GM12878 (cell line): ENCODE data around the gene IFNK. TPM values are rescaled to one million over a fixed set of nuclear protein-coding genes. Genes with fewer than 3 reads are reported as not detected.

Experiments
- ATAC-seq: fragments of 200-7000 bp; cut with Tn5 transposase; 3 replicates; pipeline ENCODE4 v1.9.1; 2020; ENCODE audit warnings: mild to moderate bottlenecking, moderate library complexity
- BruUV-seq: library from RNA; stranded (reverse); fragments of 400-500 nt; replicated peaks from 2 replicates; lab custom pipeline; 2021; lab: Mats Ljungman, UMichigan
- CTCF ChIA-PET: fragments of 300-600 bp; sonication (Branson Sonifier 250); formaldehyde crosslinking; extraction: SDS; loops from one replicate; lab custom pipeline; 2021; ENCODE audit warnings: inconsistent platforms; lab: Yijun Ruan, JAX
- POLR2A ChIA-PET: fragments of 350-600 bp; formaldehyde crosslinking; extraction: SDS; loops from one replicate; lab custom pipeline; 2021; ENCODE audit warnings: inconsistent platforms; lab: Charles Lee
- RAD21 ChIA-PET: fragments of 300-600 bp; sonication (Branson Sonifier 250); formaldehyde crosslinking; loops from one replicate; lab custom pipeline; 2023; ENCODE audit warnings: antibody characterized with exemption; ENCODE audit not compliant: unreplicated experiment; lab: Charles Lee
- SMC1A ChIA-PET: fragments of 300-600 bp; sonication (Branson Sonifier 250); formaldehyde crosslinking; loops from one replicate; lab custom pipeline; 2023; ENCODE audit not compliant: unreplicated experiment, uncharacterized antibody; lab: Charles Lee
- DNase-seq: peaks from one replicate; pipeline ENCODE4 v3.0.0-alpha.2; 2011; ENCODE audit warnings: low read depth, low spot score
- FAIRE-seq: peaks from 3 replicates; lab custom pipeline; 2011; peaks lifted over from hg19 to GRCh38; lab: Jason Lieb, UNC
- H2AFZ ChIP-seq: 2 replicates; pipeline ENCODE4 v1.6.0; 2011; ENCODE audit warnings: low read depth, low read length, control low read depth; ENCODE audit not compliant: control insufficient read depth
- H3K27ac ChIP-seq: 2 replicates; pipeline ENCODE4 v1.5.1; 2011; ENCODE audit warnings: control low read depth; ENCODE audit not compliant: control insufficient read depth, insufficient read depth
- H3K27me3 ChIP-seq, 2 experiments: replicated peaks in 1 of 2; 2 replicates each; pipeline versions ENCODE4 v1.6.0 to v1.6.1; 2011; ENCODE audit warnings: low read length in 1 of 2; ENCODE audit not compliant: control insufficient read depth in 2 of 2, insufficient read depth in 2 of 2
- H3K36me3 ChIP-seq, 2 experiments: 2 replicates each; pipeline ENCODE4 v1.5.1; 2011; ENCODE audit warnings: low read length in 1 of 2; ENCODE audit not compliant: control insufficient read depth in 2 of 2, insufficient read depth in 2 of 2
- H3K4me1 ChIP-seq: 2 replicates; pipeline ENCODE4 v1.6.1; 2011; ENCODE audit warnings: mild to moderate bottlenecking, low read length, moderate library complexity, mixed read lengths; ENCODE audit not compliant: control insufficient read depth, insufficient read depth
- H3K4me2 ChIP-seq: 2 replicates; pipeline ENCODE4 v1.6.0; 2011; ENCODE audit warnings: control low read depth; ENCODE audit not compliant: control insufficient read depth, insufficient read depth
- H3K4me3 ChIP-seq: fragments of 200-600 bp; sonication (generic); 2 replicates; pipeline ENCODE4 v1.5.1; 2016
- H3K79me2 ChIP-seq: 2 replicates; pipeline ENCODE4 v1.6.0; 2011; ENCODE audit warnings: low read length; ENCODE audit not compliant: control insufficient read depth, insufficient read depth
- H3K9ac ChIP-seq: 2 replicates; pipeline ENCODE4 v1.8.0; 2011; ENCODE audit warnings: low read length, control low read depth, mixed read lengths; ENCODE audit not compliant: control insufficient read depth, insufficient read depth
- H3K9me3 ChIP-seq: replicated peaks from 3 replicates; pipeline ENCODE4 v1.5.1; 2011; ENCODE audit warnings: mild to moderate bottlenecking, low read length; ENCODE audit not compliant: control insufficient read depth, insufficient read depth
- H4K20me1 ChIP-seq: 2 replicates; pipeline ENCODE4 v1.6.0; 2011; ENCODE audit not compliant: control insufficient read depth, insufficient read depth
- BHLHE40 ChIP-seq, 2 experiments: fragments of 450-650 bp in 1 of 2; IDR thresholded peaks; 2 replicates each; pipeline ENCODE4 v1.6.1; 2011 to 2017; ENCODE audit warnings: low read depth in 2 of 2, borderline replicate concordance in 1 of 2, improper control_type of control experiment in 1 of 2, low read length in 1 of 2, mild to moderate bottlenecking in 1 of 2
- CHD2 ChIP-seq: IDR thresholded peaks from 2 replicates; pipeline ENCODE4 v1.6.1; 2011; ENCODE audit warnings: low read depth, low read length, improper control_type of control experiment, borderline replicate concordance
- CREB1 ChIP-seq: IDR thresholded peaks from 2 replicates; pipeline ENCODE4 v1.6.1; 2012; ENCODE audit warnings: low read depth, mild to moderate bottlenecking, inconsistent platforms
- CREM ChIP-seq: IDR thresholded peaks from 2 replicates; pipeline ENCODE4 v1.6.1; 2014; ENCODE audit warnings: antibody characterized with exemption, low read depth
- NFXL1 ChIP-seq: fragments of 450-650 bp; IDR thresholded peaks from 2 replicates; pipeline ENCODE4 v1.6.1; 2017; ENCODE audit warnings: antibody characterized with exemption, mild to moderate bottlenecking, borderline replicate concordance
- NFYB ChIP-seq: IDR thresholded peaks from 2 replicates; pipeline ENCODE4 v1.6.1; 2011; ENCODE audit warnings: low read depth, mild to moderate bottlenecking, low read length, improper control_type of control experiment, moderate library complexity; ENCODE audit not compliant: insufficient read depth
- PBX3 ChIP-seq: IDR thresholded peaks from 2 replicates; pipeline ENCODE4 v1.6.1; 2011; ENCODE audit warnings: mild to moderate bottlenecking, low read depth, low read length, moderate library complexity; ENCODE audit not compliant: insufficient replicate concordance
- PML ChIP-seq: IDR thresholded peaks from 2 replicates; pipeline ENCODE4 v1.6.1; 2012; ENCODE audit warnings: low read length, inconsistent platforms
- POLR2A ChIP-seq: IDR thresholded peaks from 2 replicates; pipeline ENCODE4 v1.6.1; 2011; ENCODE audit warnings: low read depth, mild to moderate bottlenecking, low read length
- SP1 ChIP-seq: IDR thresholded peaks from one replicate; pipeline ENCODE4 v1.6.1; 2011; ENCODE audit warnings: low read depth, low read length
- STAT1 ChIP-seq: fragments of 450-650 bp; conservative IDR thresholded peaks from 2 replicates; pipeline ENCODE4 v1.6.1; 2014; ENCODE audit warnings: antibody characterized with exemption, mild to moderate bottlenecking
- SUZ12 ChIP-seq: fragments of 200-600 bp; sonication (generic); IDR thresholded peaks from one replicate; pipeline ENCODE4 v1.6.1; 2018; ENCODE audit warnings: antibody characterized with exemption, mild to moderate bottlenecking; ENCODE audit not compliant: unreplicated experiment
- TAF1 ChIP-seq: IDR thresholded peaks from 2 replicates; pipeline ENCODE4 v1.6.1; 2011; ENCODE audit warnings: mild to moderate bottlenecking, low read depth, low read length, borderline replicate concordance
- ZNF622 ChIP-seq: fragments of 450-650 bp; IDR thresholded peaks from 2 replicates; pipeline ENCODE4 v1.6.1; 2017; ENCODE audit warnings: mild to moderate bottlenecking, inconsistent platforms
- WGBS: methylation state at CpG from one replicate; pipeline ENCODE4 v1.1.6; 2016; ENCODE audit warnings: low lambda C conversion rate; ENCODE audit not compliant: insufficient replicate concordance, insufficient coverage; ENCODE audit errors: missing lambda C conversion rate; 5-methylcytosine and 5-hydroxymethylcytosine counted together
- in situ Hi-C: fragments of 300-500 bp; cut with MboI; formaldehyde crosslinking; loops from 9 replicates; pipeline ENCODE4 v1.14.3; 2018; ENCODE audit warnings: mixed read lengths
- intact Hi-C: fragments of 100-400 bp; cut with micrococcal nuclease; formaldehyde crosslinking; loops from one replicate; pipeline ENCODE4 v1.14.2; 2022; ENCODE audit not compliant: unreplicated experiment
- polyA plus RNA-seq, 11 experiments: library from polyadenylated mRNA; depleted of rRNA in 4 of 11; unstranded in 6 of 11; stranded (reverse) in 5 of 11; fragments of >200 nt; fragmentation: Nextera tagmentation in 4 of 11; fragmentation: Illumina TruSeq in 1 of 11; extraction: Ambion mirVana in 4 of 11; extraction: Trizol in 1 of 11; gene quantifications; 1 replicate in 1 of 11; 2 replicates in 10 of 11; pipeline versions ENCODE4 v1.2.1 to v1.2.3, GENCODE V29; 2011 to 2016; ENCODE audit warnings: inconsistent platforms in 2 of 11, missing spikeins in 2 of 11, low read depth in 1 of 11
- total RNA-seq, 4 experiments: library from RNA; depleted of rRNA in 3 of 4; stranded (reverse); fragments of >200 nt in 3 of 4; fragmentation: Illumina TruSeq in 1 of 4; extraction: Trizol in 1 of 4; gene quantifications; 2 replicates each; pipeline versions ENCODE4 v1.2.1 to v1.2.3, GENCODE V29; 2013 to 2021
- TF ChIP-seq, protein P1 (sequence below): fragments of 450-650 bp; IDR thresholded peaks from 2 replicates; pipeline ENCODE4 v1.6.1; 2017; ENCODE audit warnings: mild to moderate bottlenecking, low read depth, inconsistent platforms; ENCODE audit not compliant: poor library complexity, severe bottlenecking
- TF ChIP-seq, protein P2 (sequence below): fragments of 450-650 bp; formaldehyde crosslinking; IDR thresholded peaks from 2 replicates; pipeline ENCODE4 v1.4.0; 2020; ENCODE audit warnings: mild to moderate bottlenecking, moderate library complexity

The IFNK gene
- total and polyA plus RNA-seq, 10 of the 15 experiments (the other 5 are each of a cell fraction or from before 2014, with no cell fraction given) = 0.06 TPM; not detected in 9

- RAD21 ChIA-PET = interaction anchor here (0.6 to 1.6 kb wide), 11 partner anchors 27 to 176 kb away, joined by 3 to 9 read pairs (median 3); partner anchors contain the start of gene MOB3B
- Histone ChIP-seq H3K79me2 (no peaks in the 10 kb centered on the region), H3K4me1 (peaks cover 41% of the 10 kb centered on the region), H3K27me3 (no peaks in the 10 kb centered on the region), H4K20me1 (no peaks in the 10 kb centered on the region), H3K9me3 (no peaks in the 10 kb centered on the region; the same call in 2 of the 3 replicates), H3K4me2 (peak overlapping the region; percentile 76), H2AFZ (no peak overlapping the region), H3K36me3 (no peaks in the 10 kb centered on the region), H3K4me3 (peak overlapping the region; percentile 47; the same call in 1 of the 2 replicates), H3K27ac (peak overlapping the region; percentile 52; the same call in 1 of the 2 replicates), H3K9ac (no peak overlapping the region)
- SMC1A ChIA-PET = interaction anchor here (0.6 to 5.7 kb wide), 22 partner anchors 10 to 156 kb away, joined by 3 to 22 read pairs (median 4); partner anchors contain the start of genes IFNK and MOB3B
- in situ Hi-C loops = no loop called here
- DNase-seq (peak; percentile 50), FAIRE-seq (no peak), ATAC-seq (peak; percentile 88)
- 30% methylated on average over 5 of the region's 5 CpGs for WGBS
- POLR2A ChIA-PET = interaction anchor here (0.7 to 1.7 kb wide), 4 partner anchors 28 to 84 kb away, joined by 3 to 4 read pairs (median 4); partner anchors contain the start of gene C9orf72
- intact Hi-C loops = loop anchor here (2.0 kb wide), 1 partner anchor 110 kb away; no protein-coding TSS in a partner anchor
- no TSS peak for BruUV-seq
- CTCF ChIA-PET = interaction anchor here (0.6 to 2.8 kb wide), 8 partner anchors 13 to 156 kb away, joined by 3 to 18 read pairs (median 4); partner anchors contain the start of gene MOB3B
- TF ChIP-seq PML (no peak), ZNF622 (no peak), PBX3 (no peak), BHLHE40 (IDR thresholded peaks at IDR 0.05; ENCODE audit: borderline replicate concordance in 1 of 2, low read depth in 2 of 2, low read length in 1 of 2) (no peak), STAT1 (no peak), SP1 (no peak), CHD2 (no peak), NFYB (no peak), TAF1 (no peak), CREM (no peak), SUZ12 (no peak), CREB1 (no peak), POLR2A (no peak), NFXL1 (no peak)
- TF ChIP-seq, protein P1, sequence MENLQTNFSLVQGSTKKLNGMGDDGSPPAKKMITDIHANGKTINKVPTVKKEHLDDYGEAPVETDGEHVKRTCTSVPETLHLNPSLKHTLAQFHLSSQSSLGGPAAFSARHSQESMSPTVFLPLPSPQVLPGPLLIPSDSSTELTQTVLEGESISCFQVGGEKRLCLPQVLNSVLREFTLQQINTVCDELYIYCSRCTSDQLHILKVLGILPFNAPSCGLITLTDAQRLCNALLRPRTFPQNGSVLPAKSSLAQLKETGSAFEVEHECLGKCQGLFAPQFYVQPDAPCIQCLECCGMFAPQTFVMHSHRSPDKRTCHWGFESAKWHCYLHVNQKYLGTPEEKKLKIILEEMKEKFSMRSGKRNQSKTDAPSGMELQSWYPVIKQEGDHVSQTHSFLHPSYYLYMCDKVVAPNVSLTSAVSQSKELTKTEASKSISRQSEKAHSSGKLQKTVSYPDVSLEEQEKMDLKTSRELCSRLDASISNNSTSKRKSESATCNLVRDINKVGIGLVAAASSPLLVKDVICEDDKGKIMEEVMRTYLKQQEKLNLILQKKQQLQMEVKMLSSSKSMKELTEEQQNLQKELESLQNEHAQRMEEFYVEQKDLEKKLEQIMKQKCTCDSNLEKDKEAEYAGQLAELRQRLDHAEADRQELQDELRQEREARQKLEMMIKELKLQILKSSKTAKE = no peak
- TF ChIP-seq, protein P2, sequence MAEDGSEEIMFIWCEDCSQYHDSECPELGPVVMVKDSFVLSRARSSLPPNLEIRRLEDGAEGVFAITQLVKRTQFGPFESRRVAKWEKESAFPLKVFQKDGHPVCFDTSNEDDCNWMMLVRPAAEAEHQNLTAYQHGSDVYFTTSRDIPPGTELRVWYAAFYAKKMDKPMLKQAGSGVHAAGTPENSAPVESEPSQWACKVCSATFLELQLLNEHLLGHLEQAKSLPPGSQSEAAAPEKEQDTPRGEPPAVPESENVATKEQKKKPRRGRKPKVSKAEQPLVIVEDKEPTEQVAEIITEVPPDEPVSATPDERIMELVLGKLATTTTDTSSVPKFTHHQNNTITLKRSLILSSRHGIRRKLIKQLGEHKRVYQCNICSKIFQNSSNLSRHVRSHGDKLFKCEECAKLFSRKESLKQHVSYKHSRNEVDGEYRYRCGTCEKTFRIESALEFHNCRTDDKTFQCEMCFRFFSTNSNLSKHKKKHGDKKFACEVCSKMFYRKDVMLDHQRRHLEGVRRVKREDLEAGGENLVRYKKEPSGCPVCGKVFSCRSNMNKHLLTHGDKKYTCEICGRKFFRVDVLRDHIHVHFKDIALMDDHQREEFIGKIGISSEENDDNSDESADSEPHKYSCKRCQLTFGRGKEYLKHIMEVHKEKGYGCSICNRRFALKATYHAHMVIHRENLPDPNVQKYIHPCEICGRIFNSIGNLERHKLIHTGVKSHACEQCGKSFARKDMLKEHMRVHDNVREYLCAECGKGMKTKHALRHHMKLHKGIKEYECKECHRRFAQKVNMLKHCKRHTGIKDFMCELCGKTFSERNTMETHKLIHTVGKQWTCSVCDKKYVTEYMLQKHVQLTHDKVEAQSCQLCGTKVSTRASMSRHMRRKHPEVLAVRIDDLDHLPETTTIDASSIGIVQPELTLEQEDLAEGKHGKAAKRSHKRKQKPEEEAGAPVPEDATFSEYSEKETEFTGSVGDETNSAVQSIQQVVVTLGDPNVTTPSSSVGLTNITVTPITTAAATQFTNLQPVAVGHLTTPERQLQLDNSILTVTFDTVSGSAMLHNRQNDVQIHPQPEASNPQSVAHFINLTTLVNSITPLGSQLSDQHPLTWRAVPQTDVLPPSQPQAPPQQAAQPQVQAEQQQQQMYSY (CRISPR knock-in tag) = no peak
These were observed 34.8 kb upstream of the IFNK start for GRCh38 chr9:27489087-27489876.
